Caco-2 (cell line): ENCODE data around the gene FIGLA. TPM values are rescaled to one million over a fixed set of nuclear protein-coding genes. Genes with fewer than 3 reads are reported as not detected.

Experiments
- BruUV-seq: library from RNA; stranded (reverse); fragments of 400-500 nt; replicated peaks from 2 replicates; lab custom pipeline; 2021; lab: Mats Ljungman, UMichigan
- CTCF ChIA-PET: fragments of 300-600 bp; sonication (Branson Sonifier 250); formaldehyde crosslinking; loops from one replicate; lab custom pipeline; 2022; ENCODE audit warnings: antibody characterized with exemption; lab: Charles Lee
- POLR2A ChIA-PET: fragments of 300-600 bp; sonication (Branson Sonifier 250); formaldehyde crosslinking; loops from one replicate; lab custom pipeline; 2022; ENCODE audit warnings: antibody characterized with exemption; lab: Charles Lee
- DNase-seq, 2 experiments: peaks; one replicate each; pipeline versions ENCODE4 v3.0.0 to v3.0.0-alpha.2; 2020 to 2022
- H3K27me3 ChIP-seq: replicated peaks from 2 replicates; pipeline ENCODE4 v1.6.0; 2011; ENCODE audit warnings: low read length; ENCODE audit not compliant: control insufficient read depth, insufficient read depth
- H3K36me3 ChIP-seq: 2 replicates; pipeline ENCODE4 v1.5.1; 2011; ENCODE audit warnings: low read length; ENCODE audit not compliant: control insufficient read depth, insufficient read depth
- H3K4me1 ChIP-seq: fragments of 250-450 bp; sonication (Bioruptor Pico); 2 replicates; pipeline ENCODE4 v1.5.1; 2020; ENCODE audit warnings: mild to moderate bottlenecking
- H3K4me3 ChIP-seq: 2 replicates; pipeline ENCODE4 v1.5.1; 2011; ENCODE audit warnings: low read depth, mild to moderate bottlenecking, control low read depth, low read length
- H3K9me3 ChIP-seq: fragments of 250-450 bp; sonication (Bioruptor Pico); 2 replicates; pipeline ENCODE4 v1.5.1; 2020; ENCODE audit warnings: mild to moderate bottlenecking, moderate library complexity
- H3K27ac Mint-ChIP-seq: one replicate; pipeline ENCODE4 v1.8.0; 2022; ENCODE audit warnings: mixed read lengths; ENCODE audit not compliant: unreplicated experiment
- H3K27me3 Mint-ChIP-seq: one replicate; pipeline ENCODE4 v1.8.0; 2022; ENCODE audit warnings: mixed read lengths; ENCODE audit not compliant: insufficient read depth, unreplicated experiment
- H3K36me3 Mint-ChIP-seq: one replicate; pipeline ENCODE4 v1.8.0; 2022; ENCODE audit warnings: mild to moderate bottlenecking, mixed read lengths; ENCODE audit not compliant: insufficient read depth, unreplicated experiment
- H3K4me1 Mint-ChIP-seq: one replicate; pipeline ENCODE4 v1.8.0; 2022; ENCODE audit warnings: low read depth, mixed read lengths; ENCODE audit not compliant: unreplicated experiment
- H3K4me3 Mint-ChIP-seq: one replicate; pipeline ENCODE4 v1.8.0; 2022; ENCODE audit warnings: mild to moderate bottlenecking, moderate library complexity, mixed read lengths; ENCODE audit not compliant: unreplicated experiment
- H3K9me3 Mint-ChIP-seq: one replicate; pipeline ENCODE4 v1.8.0; 2022; ENCODE audit warnings: mixed read lengths; ENCODE audit not compliant: unreplicated experiment
- intact Hi-C: fragments of 100-400 bp; cut with micrococcal nuclease; formaldehyde crosslinking; loops from one replicate; pipeline ENCODE4 v1.10.0; 2022; ENCODE audit not compliant: unreplicated experiment
- total RNA-seq: library from RNA; stranded (reverse); gene quantifications from 2 replicates; pipeline ENCODE4 v1.2.3, GENCODE V29; 2022
- TF ChIP-seq, protein P1 (sequence below), 2 experiments: fragments of 200-600 bp in 1 of 2; IDR thresholded peaks; 1 replicate in 1 of 2; 2 replicates in 1 of 2; pipeline versions ENCODE4 v1.5.1 to v1.8.0; 2011 to 2022; ENCODE audit warnings: antibody characterized with exemption in 1 of 2, control low read depth in 1 of 2, inconsistent platforms in 1 of 2, low read depth in 1 of 2, low read length in 1 of 2, mild to moderate bottlenecking in 1 of 2, moderate library complexity in 1 of 2; ENCODE audit not compliant: insufficient read depth in 1 of 2, severe bottlenecking in 1 of 2, unreplicated experiment in 1 of 2

FIGLA gene
- total RNA-seq, 1 experiment from 2014 or later = not detected

DNA sequence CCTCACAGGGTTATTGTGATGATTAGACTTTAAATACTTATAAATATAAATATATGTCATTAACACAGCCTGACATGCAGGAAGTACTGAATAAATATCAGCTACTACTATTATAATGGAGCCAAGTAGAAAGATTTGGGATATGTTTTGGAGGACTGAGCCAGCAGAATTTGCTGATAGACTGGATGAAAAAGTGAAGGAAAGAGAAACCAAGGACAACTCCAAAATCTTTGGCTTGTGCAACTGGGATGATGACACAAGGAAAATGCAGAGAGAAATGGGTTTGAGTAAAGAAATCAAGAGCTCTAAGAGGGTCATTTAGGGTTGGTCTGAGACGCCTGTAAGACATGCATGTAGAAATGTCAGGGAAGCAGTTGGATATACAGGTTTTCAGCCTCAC, 38.0 kb downstream of the FIGLA start:
- DNase-seq = no peak
- TF ChIP-seq, protein P1, sequence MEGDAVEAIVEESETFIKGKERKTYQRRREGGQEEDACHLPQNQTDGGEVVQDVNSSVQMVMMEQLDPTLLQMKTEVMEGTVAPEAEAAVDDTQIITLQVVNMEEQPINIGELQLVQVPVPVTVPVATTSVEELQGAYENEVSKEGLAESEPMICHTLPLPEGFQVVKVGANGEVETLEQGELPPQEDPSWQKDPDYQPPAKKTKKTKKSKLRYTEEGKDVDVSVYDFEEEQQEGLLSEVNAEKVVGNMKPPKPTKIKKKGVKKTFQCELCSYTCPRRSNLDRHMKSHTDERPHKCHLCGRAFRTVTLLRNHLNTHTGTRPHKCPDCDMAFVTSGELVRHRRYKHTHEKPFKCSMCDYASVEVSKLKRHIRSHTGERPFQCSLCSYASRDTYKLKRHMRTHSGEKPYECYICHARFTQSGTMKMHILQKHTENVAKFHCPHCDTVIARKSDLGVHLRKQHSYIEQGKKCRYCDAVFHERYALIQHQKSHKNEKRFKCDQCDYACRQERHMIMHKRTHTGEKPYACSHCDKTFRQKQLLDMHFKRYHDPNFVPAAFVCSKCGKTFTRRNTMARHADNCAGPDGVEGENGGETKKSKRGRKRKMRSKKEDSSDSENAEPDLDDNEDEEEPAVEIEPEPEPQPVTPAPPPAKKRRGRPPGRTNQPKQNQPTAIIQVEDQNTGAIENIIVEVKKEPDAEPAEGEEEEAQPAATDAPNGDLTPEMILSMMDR (IDR thresholded peaks at IDR 0.05; ENCODE audit: insufficient read depth in 1 of 2, low read depth in 1 of 2, low read length in 1 of 2, severe bottlenecking in 1 of 2, unreplicated experiment in 1 of 2) = no peak
- CTCF ChIA-PET = no interaction called here
- Mint-ChIP-seq H3K4me3 (no peak overlapping the region), H3K27ac (no peak overlapping the region), H3K4me1 (no peaks in the 10 kb centered on the region), H3K27me3 (peaks cover 11% of the 10 kb centered on the region), H3K36me3 (no peaks in the 10 kb centered on the region), H3K9me3 (peaks cover 5% of the 10 kb centered on the region)
- Histone ChIP-seq H3K4me3 (no peak overlapping the region), H3K36me3 (no peaks in the 10 kb centered on the region), H3K4me1 (no peaks in the 10 kb centered on the region), H3K27me3 (peaks cover 2% of the 10 kb centered on the region), H3K9me3 (no peaks in the 10 kb centered on the region)
- POLR2A ChIA-PET = no interaction called here
- intact Hi-C loops = no loop called here
- no TSS peak for BruUV-seq

GRCh38 chr2:70751881-70752280, 38.6 kb downstream of the FIGLA start:
- TF ChIP-seq, protein P1 (IDR thresholded peaks at IDR 0.05; ENCODE audit: insufficient read depth in 1 of 2, low read depth in 1 of 2, low read length in 1 of 2, severe bottlenecking in 1 of 2, unreplicated experiment in 1 of 2) = no peak
- no peaks in the 10 kb centered on the region for H3K4me1 Mint-ChIP-seq
- no peak for DNase-seq
- H3K9me3 ChIP-seq = no peaks in the 10 kb centered on the region
- H3K4me3 ChIP-seq = no peak overlapping the region
- no peaks in the 10 kb centered on the region for H3K36me3 Mint-ChIP-seq
- BruUV-seq = no TSS peak
- ChIA-PET POLR2A (no interaction called here), CTCF (no interaction called here)
- H3K4me1 ChIP-seq = no peaks in the 10 kb centered on the region
- no peak overlapping the region for H3K4me3 Mint-ChIP-seq
- H3K27me3 ChIP-seq = peaks cover 2% of the 10 kb centered on the region
- H3K36me3 ChIP-seq = no peaks in the 10 kb centered on the region
- intact Hi-C loops = no loop called here
- H3K27me3 Mint-ChIP-seq = peaks cover 11% of the 10 kb centered on the region
- H3K27ac Mint-ChIP-seq = no peak overlapping the region
- peaks cover 10% of the 10 kb centered on the region for H3K9me3 Mint-ChIP-seq

DNA sequence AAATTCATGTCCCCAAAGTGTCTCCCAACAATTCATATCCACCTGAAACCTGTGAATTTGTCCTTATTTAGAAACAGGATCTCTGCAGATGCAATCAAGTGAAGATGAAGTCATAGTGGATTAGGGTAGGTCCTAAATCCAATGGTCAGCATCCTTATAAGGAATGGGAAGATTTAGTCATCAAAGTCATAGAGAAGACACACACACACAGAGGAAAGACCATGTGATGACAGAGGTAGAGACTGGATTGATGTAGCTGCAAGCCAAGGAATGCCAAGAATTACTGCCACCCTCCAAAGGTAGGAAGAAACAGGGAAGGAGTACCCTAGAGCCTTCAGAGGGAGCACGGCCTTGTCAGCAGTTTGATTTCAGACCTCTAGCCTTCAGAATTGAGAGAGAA, 40.1 kb downstream of the FIGLA start:
- Histone ChIP-seq H3K27me3 (peaks cover 2% of the 10 kb centered on the region), H3K9me3 (no peaks in the 10 kb centered on the region), H3K36me3 (no peaks in the 10 kb centered on the region), H3K4me3 (no peak overlapping the region), H3K4me1 (no peaks in the 10 kb centered on the region)
- ChIA-PET POLR2A (no interaction called here), CTCF (no interaction called here)
- Mint-ChIP-seq H3K4me3 (no peak overlapping the region), H3K36me3 (no peaks in the 10 kb centered on the region), H3K4me1 (no peaks in the 10 kb centered on the region), H3K27me3 (peaks cover 7% of the 10 kb centered on the region), H3K9me3 (peaks cover 10% of the 10 kb centered on the region), H3K27ac (no peak overlapping the region)
- DNase-seq = no peak
- BruUV-seq = no TSS peak
- TF ChIP-seq, protein P1 (IDR thresholded peaks at IDR 0.05; ENCODE audit: insufficient read depth in 1 of 2, low read depth in 1 of 2, low read length in 1 of 2, severe bottlenecking in 1 of 2, unreplicated experiment in 1 of 2) = no peak
- intact Hi-C loops = no loop called here
